HepG2 (cell line): Measurements from ENCODE around the gene LOC128125822.

Experiments
- AKAP8 ChIP-seq: sonication (generic); formaldehyde crosslinking; IDR thresholded peaks from 2 replicates; pipeline ENCODE4 v1.5.1; 2020; ENCODE audit warnings: mild to moderate bottlenecking, missing genetic modification reagents
- DDIT3 ChIP-seq: sonication (generic); formaldehyde crosslinking; IDR thresholded peaks from 2 replicates; pipeline ENCODE4 v1.4.0; 2020; ENCODE audit warnings: mild to moderate bottlenecking, missing genetic modification reagents
- FOSL2 ChIP-seq: sonication (generic); formaldehyde crosslinking; IDR thresholded peaks from 2 replicates; pipeline ENCODE4 v1.4.0; 2020; ENCODE audit warnings: missing genetic modification reagents
- GTF3A ChIP-seq: sonication (generic); formaldehyde crosslinking; conservative IDR thresholded peaks from 2 replicates; pipeline ENCODE4 v1.4.0; 2020; ENCODE audit warnings: mild to moderate bottlenecking, missing genetic modification reagents
- KDM2A ChIP-seq: sonication (generic); formaldehyde crosslinking; IDR thresholded peaks from 2 replicates; pipeline ENCODE4 v1.4.0; 2020; ENCODE audit warnings: low read depth, missing genetic modification reagents, borderline replicate concordance
- LBX2 ChIP-seq: sonication (generic); formaldehyde crosslinking; IDR thresholded peaks from 2 replicates; pipeline ENCODE4 v1.5.0; 2020; ENCODE audit warnings: missing genetic modification reagents, mild to moderate bottlenecking, borderline replicate concordance
- MEIS1 ChIP-seq: sonication (generic); formaldehyde crosslinking; IDR thresholded peaks from 2 replicates; pipeline ENCODE4 v1.9.0; 2021; ENCODE audit warnings: mild to moderate bottlenecking, missing genetic modification reagents, moderate library complexity, borderline replicate concordance
- MYC ChIP-seq: sonication (generic); formaldehyde crosslinking; IDR thresholded peaks from 2 replicates; pipeline ENCODE4 v1.9.0; 2021; ENCODE audit warnings: missing genetic modification reagents, borderline replicate concordance
- NFE2 ChIP-seq: sonication (generic); formaldehyde crosslinking; IDR thresholded peaks from 2 replicates; pipeline ENCODE4 v1.4.0; 2020; ENCODE audit warnings: missing genetic modification reagents
- PHF5A ChIP-seq: IDR thresholded peaks from one replicate; pipeline ENCODE4 v1.6.1; 2018; ENCODE audit warnings: low read depth, missing genetic modification reagents; ENCODE audit not compliant: unreplicated experiment
- SETDB1 ChIP-seq: sonication (generic); formaldehyde crosslinking; IDR thresholded peaks from 2 replicates; pipeline ENCODE4 v1.5.1; 2020; ENCODE audit warnings: missing genetic modification reagents, mild to moderate bottlenecking, borderline replicate concordance
- TFDP2 ChIP-seq: sonication (generic); formaldehyde crosslinking; IDR thresholded peaks from 2 replicates; pipeline ENCODE4 v1.4.0; 2020; ENCODE audit warnings: missing genetic modification reagents
- XRCC5 ChIP-seq: fragments of 200-400 bp; formaldehyde crosslinking; optimal IDR thresholded peaks from 2 replicates; pipeline ENCODE3; 2017; ENCODE audit warnings: mild to moderate bottlenecking, low read length
- ZMYM2 ChIP-seq: sonication (generic); formaldehyde crosslinking; IDR thresholded peaks from 2 replicates; pipeline ENCODE4 v1.8.0; 2022; ENCODE audit warnings: mild to moderate bottlenecking, missing genetic modification reagents
- ZNF431 ChIP-seq: sonication (generic); formaldehyde crosslinking; IDR thresholded peaks from 2 replicates; pipeline ENCODE4 v1.9.0; 2022; ENCODE audit warnings: missing genetic modification reagents, low read depth, mild to moderate bottlenecking, borderline replicate concordance
- ZZZ3 ChIP-seq: sonication (generic); formaldehyde crosslinking; IDR thresholded peaks from 2 replicates; pipeline ENCODE4 v1.4.0; 2020; ENCODE audit warnings: missing genetic modification reagents, mild to moderate bottlenecking, borderline replicate concordance
- TF ChIP-seq, protein P1 (sequence below): sonication (generic); formaldehyde crosslinking; IDR thresholded peaks from 2 replicates; pipeline ENCODE4 v1.4.0; 2020; ENCODE audit warnings: missing genetic modification reagents
- TF ChIP-seq, protein P2 (sequence below): IDR thresholded peaks from 2 replicates; pipeline ENCODE4 v1.6.1; 2016; ENCODE audit warnings: missing genetic modification reagents, missing compliant biosample characterization
- TF ChIP-seq, protein P3 (sequence below): IDR thresholded peaks from 2 replicates; pipeline ENCODE4 v1.6.1; 2016; ENCODE audit warnings: low read depth, missing genetic modification reagents, missing compliant biosample characterization

Gene LOC128125822

GRCh38 chr6:63573076-63573898 lies 1.0 kb downstream of the LOC128125822 start (continued):
- TF ChIP-seq TFDP2 (CRISPR knock-in tag) (peak; percentile 66), ZNF431 (CRISPR knock-in tag) (peak; percentile 90; the same call in 1 of the 2 replicates), ZMYM2 (CRISPR knock-in tag) (peak; percentile 52; the same call in 1 of the 2 replicates), NFE2 (CRISPR knock-in tag) (no peak), PHF5A (CRISPR knock-in tag) (no peak), KDM2A (CRISPR knock-in tag) (no peak; the same call in 1 of the 2 replicates), DDIT3 (CRISPR knock-in tag) (no peak), AKAP8 (CRISPR knock-in tag) (peak; percentile 99), XRCC5 (no peak), SETDB1 (CRISPR knock-in tag) (no peak), ZZZ3 (CRISPR knock-in tag) (no peak), MEIS1 (CRISPR knock-in tag) (no peak), FOSL2 (CRISPR knock-in tag) (no peak; the same call in 1 of the 2 replicates), GTF3A (CRISPR knock-in tag) (no peak), LBX2 (CRISPR knock-in tag) (no peak), MYC (CRISPR knock-in tag) (peak; percentile 62)
- TF ChIP-seq, protein P1, sequence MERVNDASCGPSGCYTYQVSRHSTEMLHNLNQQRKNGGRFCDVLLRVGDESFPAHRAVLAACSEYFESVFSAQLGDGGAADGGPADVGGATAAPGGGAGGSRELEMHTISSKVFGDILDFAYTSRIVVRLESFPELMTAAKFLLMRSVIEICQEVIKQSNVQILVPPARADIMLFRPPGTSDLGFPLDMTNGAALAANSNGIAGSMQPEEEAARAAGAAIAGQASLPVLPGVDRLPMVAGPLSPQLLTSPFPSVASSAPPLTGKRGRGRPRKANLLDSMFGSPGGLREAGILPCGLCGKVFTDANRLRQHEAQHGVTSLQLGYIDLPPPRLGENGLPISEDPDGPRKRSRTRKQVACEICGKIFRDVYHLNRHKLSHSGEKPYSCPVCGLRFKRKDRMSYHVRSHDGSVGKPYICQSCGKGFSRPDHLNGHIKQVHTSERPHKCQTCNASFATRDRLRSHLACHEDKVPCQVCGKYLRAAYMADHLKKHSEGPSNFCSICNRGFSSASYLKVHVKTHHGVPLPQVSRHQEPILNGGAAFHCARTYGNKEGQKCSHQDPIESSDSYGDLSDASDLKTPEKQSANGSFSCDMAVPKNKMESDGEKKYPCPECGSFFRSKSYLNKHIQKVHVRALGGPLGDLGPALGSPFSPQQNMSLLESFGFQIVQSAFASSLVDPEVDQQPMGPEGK (CRISPR knock-in tag) = peak; percentile 67
- TF ChIP-seq, protein P2, sequence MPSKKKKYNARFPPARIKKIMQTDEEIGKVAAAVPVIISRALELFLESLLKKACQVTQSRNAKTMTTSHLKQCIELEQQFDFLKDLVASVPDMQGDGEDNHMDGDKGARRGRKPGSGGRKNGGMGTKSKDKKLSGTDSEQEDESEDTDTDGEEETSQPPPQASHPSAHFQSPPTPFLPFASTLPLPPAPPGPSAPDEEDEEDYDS (CRISPR knock-in tag) = peak; percentile 91
- TF ChIP-seq, protein P3, sequence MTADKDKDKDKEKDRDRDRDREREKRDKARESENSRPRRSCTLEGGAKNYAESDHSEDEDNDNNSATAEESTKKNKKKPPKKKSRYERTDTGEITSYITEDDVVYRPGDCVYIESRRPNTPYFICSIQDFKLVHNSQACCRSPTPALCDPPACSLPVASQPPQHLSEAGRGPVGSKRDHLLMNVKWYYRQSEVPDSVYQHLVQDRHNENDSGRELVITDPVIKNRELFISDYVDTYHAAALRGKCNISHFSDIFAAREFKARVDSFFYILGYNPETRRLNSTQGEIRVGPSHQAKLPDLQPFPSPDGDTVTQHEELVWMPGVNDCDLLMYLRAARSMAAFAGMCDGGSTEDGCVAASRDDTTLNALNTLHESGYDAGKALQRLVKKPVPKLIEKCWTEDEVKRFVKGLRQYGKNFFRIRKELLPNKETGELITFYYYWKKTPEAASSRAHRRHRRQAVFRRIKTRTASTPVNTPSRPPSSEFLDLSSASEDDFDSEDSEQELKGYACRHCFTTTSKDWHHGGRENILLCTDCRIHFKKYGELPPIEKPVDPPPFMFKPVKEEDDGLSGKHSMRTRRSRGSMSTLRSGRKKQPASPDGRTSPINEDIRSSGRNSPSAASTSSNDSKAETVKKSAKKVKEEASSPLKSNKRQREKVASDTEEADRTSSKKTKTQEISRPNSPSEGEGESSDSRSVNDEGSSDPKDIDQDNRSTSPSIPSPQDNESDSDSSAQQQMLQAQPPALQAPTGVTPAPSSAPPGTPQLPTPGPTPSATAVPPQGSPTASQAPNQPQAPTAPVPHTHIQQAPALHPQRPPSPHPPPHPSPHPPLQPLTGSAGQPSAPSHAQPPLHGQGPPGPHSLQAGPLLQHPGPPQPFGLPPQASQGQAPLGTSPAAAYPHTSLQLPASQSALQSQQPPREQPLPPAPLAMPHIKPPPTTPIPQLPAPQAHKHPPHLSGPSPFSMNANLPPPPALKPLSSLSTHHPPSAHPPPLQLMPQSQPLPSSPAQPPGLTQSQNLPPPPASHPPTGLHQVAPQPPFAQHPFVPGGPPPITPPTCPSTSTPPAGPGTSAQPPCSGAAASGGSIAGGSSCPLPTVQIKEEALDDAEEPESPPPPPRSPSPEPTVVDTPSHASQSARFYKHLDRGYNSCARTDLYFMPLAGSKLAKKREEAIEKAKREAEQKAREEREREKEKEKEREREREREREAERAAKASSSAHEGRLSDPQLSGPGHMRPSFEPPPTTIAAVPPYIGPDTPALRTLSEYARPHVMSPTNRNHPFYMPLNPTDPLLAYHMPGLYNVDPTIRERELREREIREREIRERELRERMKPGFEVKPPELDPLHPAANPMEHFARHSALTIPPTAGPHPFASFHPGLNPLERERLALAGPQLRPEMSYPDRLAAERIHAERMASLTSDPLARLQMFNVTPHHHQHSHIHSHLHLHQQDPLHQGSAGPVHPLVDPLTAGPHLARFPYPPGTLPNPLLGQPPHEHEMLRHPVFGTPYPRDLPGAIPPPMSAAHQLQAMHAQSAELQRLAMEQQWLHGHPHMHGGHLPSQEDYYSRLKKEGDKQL (CRISPR knock-in tag) = peak; percentile 64; the same call in 1 of the 2 replicates
